GM10266 (cell line): ENCODE data around the gene TMEM214.

Experiments used
- DNase-seq: peaks from one replicate; pipeline ENCODE4 v3.0.0; 2012; ENCODE audit errors: extremely low spot score
- CTCF ChIP-seq: IDR thresholded peaks from 2 replicates; pipeline ENCODE4 v1.5.1; 2012; ENCODE audit warnings: mild to moderate bottlenecking, low read depth; ENCODE audit not compliant: control insufficient read depth, insufficient read depth; ENCODE audit errors: missing control alignments

TMEM214 gene

GRCh38 chr2:27054721-27055120 is 22.0 kb downstream of the TMEM214 start:
- no peak for TF ChIP-seq CTCF
- no peak for DNase-seq

- no peak for TF ChIP-seq CTCF
Observed at GRCh38 chr2:27057184-27057583, 24.4 kb downstream of the TMEM214 start.

GRCh38 chr2:27058210-27058609 is 25.4 kb downstream of the TMEM214 start:
- TF ChIP-seq CTCF, result no peak
- DNase-seq, result no peak

More at GRCh38 chr2:27057184-27057583, 24.4 kb downstream of the TMEM214 start:
- DNase-seq, result no peak

- no peak for DNase-seq
- TF ChIP-seq CTCF, result no peak
Observed at GRCh38 chr2:27059141-27059820, 26.5 kb downstream of the TMEM214 start.

GRCh38 chr2:27060323-27060722 is 27.6 kb downstream of the TMEM214 start:
- TF ChIP-seq CTCF, result no peak
- no peak for DNase-seq

GRCh38 chr2:27065128-27065527 is 32.4 kb downstream of the TMEM214 start:
- TF ChIP-seq CTCF, result no peak
- no peak for DNase-seq

- TF ChIP-seq CTCF, result no peak
- DNase-seq, result no peak
Observed at GRCh38 chr2:27067385-27067784, 34.6 kb downstream of the TMEM214 start.
